HG03575 (cell line): ENCODE measurements around the gene MAPT.
"Not testable (repeated sequence)": the region's sequence is repeated elsewhere in the genome, so short reads cannot be mapped to it uniquely, and the experiment has no call there.

Source experiments
- ATAC-seq: cut with Tn5 transposase; IDR thresholded peaks from one replicate; pipeline ENCODE4 v1.9.1; 2021; ENCODE audit not compliant: unreplicated experiment, insufficient number of reproducible peaks, low FRiP score; ENCODE audit errors: extremely low read depth

Gene MAPT

GRCh38 chr17:46010597-46011186, 116.3 kb downstream of the MAPT start:
- ATAC-seq = no peak

- no peak for ATAC-seq
Observed at GRCh38 chr17:46011711-46012505, 117.6 kb downstream of the MAPT start.

- no peak for ATAC-seq
Observed at GRCh38 chr17:46012506-46013079, 118.2 kb downstream of the MAPT start.

- ATAC-seq = no peak
Observed at GRCh38 chr17:46013127-46013501, 118.8 kb downstream of the MAPT start.

GRCh38 chr17:46013502-46014165, 119.3 kb downstream of the MAPT start:
- no peak for ATAC-seq

GRCh38 chr17:46019408-46019925, 125.1 kb downstream of the MAPT start:
- ATAC-seq = not testable (repeated sequence)

- ATAC-seq = no peak
Observed at GRCh38 chr17:46020023-46020761, 125.8 kb downstream of the MAPT start.

- no peak for ATAC-seq
Observed at GRCh38 chr17:46020998-46021397, 126.6 kb downstream of the MAPT start.

GRCh38 chr17:46023366-46023765, 129.0 kb downstream of the MAPT start:
- not testable (repeated sequence) for ATAC-seq

GRCh38 chr17:46023783-46024388, 129.5 kb downstream of the MAPT start:
- no peak for ATAC-seq

GRCh38 chr17:46024590-46024989, 130.2 kb downstream of the MAPT start:
- no peak for ATAC-seq

GRCh38 chr17:46025060-46025459, 130.7 kb downstream of the MAPT start:
- no peak for ATAC-seq

GRCh38 chr17:46025510-46026165, 131.3 kb downstream of the MAPT start:
- no peak for ATAC-seq

GRCh38 chr17:46026166-46027047, 132.1 kb downstream of the MAPT start:
- ATAC-seq = no peak

- no peak for ATAC-seq
Observed at GRCh38 chr17:46027048-46027975, 133.0 kb downstream of the MAPT start.

- no peak for ATAC-seq
Observed at GRCh38 chr17:46027976-46028325, 133.6 kb downstream of the MAPT start.
